Gastroesophageal sphincter (tissue), 4 donors: ENCODE results near the gene WDFY3. TPM values are rescaled to one million over a fixed set of nuclear protein-coding genes. Genes with fewer than 3 reads are reported as not detected.

Experiments
- ATAC-seq: fragments of 150-250 bp; one replicate; pipeline ENCODE4 v1.9.1; 2016; ENCODE audit warnings: mild to moderate bottlenecking, moderate library complexity
- H3K27ac ChIP-seq, 4 donors: fragments of 200-600 bp; sonication (generic) in 3 of 4; 1 replicate in 3 of 4; 2 replicates in 1 of 4; pipeline ENCODE4 v1.5.1; 2016 to 2019
- H3K27me3 ChIP-seq: fragments of 200-600 bp; sonication (generic); one replicate; pipeline ENCODE4 v1.5.1; 2019
- H3K36me3 ChIP-seq, 2 donors: fragments of 200-600 bp; sonication (generic); one replicate each; pipeline ENCODE4 v1.5.1; 2019; ENCODE audit warnings: control low read depth in 1 of 2
- H3K4me1 ChIP-seq, 3 donors: fragments of 200-600 bp; sonication (generic); 1 replicate in 2 of 3; 2 replicates in 1 of 3; pipeline ENCODE4 v1.5.1; 2016 to 2019; ENCODE audit warnings: control low read depth in 2 of 3
- H3K4me3 ChIP-seq, 2 donors: fragments of 200-600 bp; sonication (generic); one replicate each; pipeline ENCODE4 v1.5.1; 2019; ENCODE audit warnings: mild to moderate bottlenecking in 1 of 2, moderate library complexity in 1 of 2
- H3K9me3 ChIP-seq, 3 donors: fragments of 200-600 bp; sonication (generic); one replicate each; pipeline ENCODE4 v1.5.1; 2017 to 2019; ENCODE audit warnings: control low read depth in 2 of 3
- EP300 ChIP-seq: sonication (generic); formaldehyde crosslinking; IDR thresholded peaks from one replicate; pipeline ENCODE4 v1.6.1; 2017; ENCODE audit warnings: antibody characterized with exemption, mild to moderate bottlenecking
- POLR2A ChIP-seq, 2 donors: fragments of 450-650 bp; IDR thresholded peaks; one replicate each; pipeline ENCODE4 v1.6.1; 2017; ENCODE audit warnings: antibody characterized with exemption in 2 of 2, mild to moderate bottlenecking in 2 of 2, moderate library complexity in 1 of 2
- POLR2AphosphoS5 ChIP-seq: sonication (generic); formaldehyde crosslinking; IDR thresholded peaks from one replicate; pipeline ENCODE4 v1.6.1; 2017; ENCODE audit warnings: antibody characterized with exemption
- WGBS, 2 donors: methylation state at CpG; one replicate each; pipeline ENCODE4 v1.1.5; 2018; ENCODE audit warnings: low coverage in 1 of 2; 5-methylcytosine and 5-hydroxymethylcytosine counted together
- total RNA-seq, 4 donors: library from RNA; depleted of rRNA; stranded (reverse); fragments of >200 nt; gene quantifications; one replicate each; pipeline ENCODE4 v1.1.0, GENCODE V29; 2016
- TF ChIP-seq, protein P1 (sequence below), 4 experiments: fragments of 200-600 bp in 2 of 4; fragments of 450-650 bp in 2 of 4; sonication (generic) in 1 of 4; IDR thresholded peaks; one replicate each; pipeline ENCODE4 v1.5.1; 2017 to 2019; ENCODE audit warnings: antibody characterized with exemption in 4 of 4, mild to moderate bottlenecking in 2 of 4, moderate library complexity in 2 of 4

WDFY3 gene
- total RNA-seq, 4 donors from 2014 or later: 76.7 to 140 (median 90.1) TPM

- no peak overlapping the region for H3K27ac ChIP-seq
- TF ChIP-seq, protein P1, sequence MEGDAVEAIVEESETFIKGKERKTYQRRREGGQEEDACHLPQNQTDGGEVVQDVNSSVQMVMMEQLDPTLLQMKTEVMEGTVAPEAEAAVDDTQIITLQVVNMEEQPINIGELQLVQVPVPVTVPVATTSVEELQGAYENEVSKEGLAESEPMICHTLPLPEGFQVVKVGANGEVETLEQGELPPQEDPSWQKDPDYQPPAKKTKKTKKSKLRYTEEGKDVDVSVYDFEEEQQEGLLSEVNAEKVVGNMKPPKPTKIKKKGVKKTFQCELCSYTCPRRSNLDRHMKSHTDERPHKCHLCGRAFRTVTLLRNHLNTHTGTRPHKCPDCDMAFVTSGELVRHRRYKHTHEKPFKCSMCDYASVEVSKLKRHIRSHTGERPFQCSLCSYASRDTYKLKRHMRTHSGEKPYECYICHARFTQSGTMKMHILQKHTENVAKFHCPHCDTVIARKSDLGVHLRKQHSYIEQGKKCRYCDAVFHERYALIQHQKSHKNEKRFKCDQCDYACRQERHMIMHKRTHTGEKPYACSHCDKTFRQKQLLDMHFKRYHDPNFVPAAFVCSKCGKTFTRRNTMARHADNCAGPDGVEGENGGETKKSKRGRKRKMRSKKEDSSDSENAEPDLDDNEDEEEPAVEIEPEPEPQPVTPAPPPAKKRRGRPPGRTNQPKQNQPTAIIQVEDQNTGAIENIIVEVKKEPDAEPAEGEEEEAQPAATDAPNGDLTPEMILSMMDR (IDR thresholded peaks at IDR 0.05): no peak
- no peak for TF ChIP-seq POLR2A (IDR thresholded peaks at IDR 0.05)
Observed at GRCh38 chr4:84849051-84849640, 117.3 kb downstream of the WDFY3 start.

GRCh38 chr4:84848432-84848831, 118.1 kb downstream of the WDFY3 start:
- WGBS, 2 donors: 89 to 100% methylated on average over 2 of the region's 2 CpGs
- Histone ChIP-seq H3K4me3 (no peak overlapping the region), H3K4me1 (peaks cover 0 to 11% (median 0%) of the 10 kb centered on the region in 3 donors), H3K27ac (no peak overlapping the region), H3K27me3 (no peaks in the 10 kb centered on the region), H3K9me3 (no peaks in the 10 kb centered on the region), H3K36me3 (peaks cover 0 to 24% of the 10 kb centered on the region in 2 donors)
- no peak for TF ChIP-seq EP300
- TF ChIP-seq, protein P1 (IDR thresholded peaks at IDR 0.05): no peak
- no peak for TF ChIP-seq POLR2AphosphoS5
- no peak for TF ChIP-seq POLR2A (IDR thresholded peaks at IDR 0.05)
- no peak for ATAC-seq

More at GRCh38 chr4:84849051-84849640, 117.3 kb downstream of the WDFY3 start:
- peaks cover 0 to 24% of the 10 kb centered on the region in 2 donors for H3K36me3 ChIP-seq
- H3K4me1 ChIP-seq: peaks cover 0 to 11% (median 0%) of the 10 kb centered on the region in 3 donors
- no peaks in the 10 kb centered on the region for H3K9me3 ChIP-seq
- no peak for ATAC-seq
- no peak overlapping the region for H3K4me3 ChIP-seq
- no peaks in the 10 kb centered on the region for H3K27me3 ChIP-seq

GRCh38 chr4:84847978-84848377, 118.5 kb downstream of the WDFY3 start:
- ATAC-seq: no peak
- H3K27me3 ChIP-seq: no peaks in the 10 kb centered on the region
- H3K27ac ChIP-seq: no peak overlapping the region
- TF ChIP-seq, protein P1 (IDR thresholded peaks at IDR 0.05): no peak
- no peak for TF ChIP-seq POLR2A (IDR thresholded peaks at IDR 0.05)
- no peak for TF ChIP-seq EP300
- TF ChIP-seq POLR2AphosphoS5: no peak
- H3K4me1 ChIP-seq: peaks cover 0 to 11% (median 0%) of the 10 kb centered on the region in 3 donors
- peaks cover 0 to 24% of the 10 kb centered on the region in 2 donors for H3K36me3 ChIP-seq
- 81 to 89% methylated on average over 2 of the region's 2 CpGs for WGBS, 2 donors
- H3K4me3 ChIP-seq: no peak overlapping the region
- H3K9me3 ChIP-seq: no peaks in the 10 kb centered on the region

DNA sequence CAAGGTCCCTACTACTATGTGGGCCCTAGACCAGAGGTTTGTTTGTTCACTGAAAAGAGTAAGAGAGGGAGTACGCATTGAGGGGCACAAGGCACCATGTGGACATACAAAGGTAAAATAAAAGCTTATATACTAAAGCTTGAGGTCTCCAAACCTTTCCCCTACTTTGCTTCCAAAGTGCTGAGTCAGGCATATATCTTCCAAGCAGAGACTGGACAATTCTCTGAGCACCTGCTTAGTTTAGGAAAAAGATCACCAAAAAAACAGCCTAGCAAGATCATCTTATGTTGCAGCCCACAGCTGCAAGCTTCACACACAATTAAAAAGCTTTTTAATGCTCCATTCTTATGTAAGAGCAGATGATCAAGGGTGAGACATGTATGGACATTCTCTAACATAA, 119.5 kb downstream of the WDFY3 start:
- 100% methylated on average over 1 of the region's 1 CpG for WGBS, 2 donors
- ATAC-seq: no peak
- Histone ChIP-seq H3K9me3 (no peaks in the 10 kb centered on the region), H3K36me3 (peaks cover 0 to 24% of the 10 kb centered on the region in 2 donors), H3K27ac (no peak overlapping the region), H3K27me3 (no peaks in the 10 kb centered on the region), H3K4me1 (peaks cover 0 to 10% (median 0%) of the 10 kb centered on the region in 3 donors), H3K4me3 (no peak overlapping the region)
- TF ChIP-seq POLR2A (IDR thresholded peaks at IDR 0.05) (no peak), EP300 (no peak), POLR2AphosphoS5 (no peak)
- TF ChIP-seq, protein P1 (IDR thresholded peaks at IDR 0.05): no peak

DNA sequence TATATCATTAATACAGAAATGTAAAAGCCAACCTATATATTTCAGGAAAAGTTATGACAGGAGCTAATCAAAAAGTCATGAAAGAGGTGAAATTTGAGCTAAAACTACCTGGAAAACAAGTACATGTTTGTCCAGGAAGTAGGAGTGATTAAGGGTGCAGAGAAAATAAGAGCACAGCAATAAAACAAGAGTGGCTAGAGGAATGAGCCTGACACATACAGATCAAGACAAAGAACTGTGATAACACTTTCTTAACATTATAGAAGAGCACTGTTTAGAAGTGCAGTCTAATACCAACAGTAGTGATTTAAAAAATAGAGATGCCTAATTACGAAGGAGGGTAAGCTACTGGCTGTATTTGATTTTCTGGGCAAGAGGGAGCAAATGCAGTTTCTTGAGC, 125.1 kb downstream of the WDFY3 start:
- Histone ChIP-seq H3K9me3 (no peaks in the 10 kb centered on the region), H3K4me3 (no peak overlapping the region), H3K36me3 (peaks cover 0 to 24% of the 10 kb centered on the region in 2 donors), H3K27ac (no peak overlapping the region), H3K4me1 (no peaks in the 10 kb centered on the region), H3K27me3 (no peaks in the 10 kb centered on the region)
- TF ChIP-seq POLR2A (IDR thresholded peaks at IDR 0.05) (no peak), EP300 (no peak), POLR2AphosphoS5 (no peak)
- TF ChIP-seq, protein P1 (IDR thresholded peaks at IDR 0.05): no peak
- 92% methylated on average over 1 of the region's 1 CpG; no CpG with 5 or more reads in 1 of the 2 donors for WGBS, 2 donors
- no peak for ATAC-seq
